CD4-positive, alpha-beta T cell treated with Interleukin-1 beta for 1 hour (primary cell): ENCODE measurements around the gene SLC25A20.

ENCODE experiments used
- DNase-seq, 2 donors: peaks; one replicate each; pipeline ENCODE4 v3.0.0-alpha.2; 2020 to 2022

SLC25A20 gene

GRCh38 chr3:48897460-48898376 lies 964 bp downstream of the SLC25A20 start:
- no peak for DNase-seq

DNA sequence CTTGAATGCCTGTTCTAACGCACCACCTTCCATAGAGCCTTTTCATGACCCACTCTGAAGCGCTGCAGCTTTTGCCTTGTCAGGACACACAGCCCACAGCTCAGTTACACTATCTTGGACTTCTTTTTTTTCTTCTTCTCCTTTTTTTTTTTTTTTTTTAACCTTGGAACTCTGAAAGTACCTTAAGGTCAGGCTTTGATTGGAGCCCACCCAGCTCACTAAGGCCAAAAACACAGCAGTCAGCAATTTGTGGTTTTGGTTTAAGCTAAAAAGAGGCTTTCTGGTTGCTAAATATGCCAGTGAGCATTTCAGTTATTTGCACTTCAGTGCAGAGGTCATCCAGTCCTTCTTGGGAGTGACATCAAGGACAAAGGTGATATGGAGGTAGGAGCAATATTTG lies 1.7 kb downstream of the SLC25A20 start:
- no peak for DNase-seq

DNA sequence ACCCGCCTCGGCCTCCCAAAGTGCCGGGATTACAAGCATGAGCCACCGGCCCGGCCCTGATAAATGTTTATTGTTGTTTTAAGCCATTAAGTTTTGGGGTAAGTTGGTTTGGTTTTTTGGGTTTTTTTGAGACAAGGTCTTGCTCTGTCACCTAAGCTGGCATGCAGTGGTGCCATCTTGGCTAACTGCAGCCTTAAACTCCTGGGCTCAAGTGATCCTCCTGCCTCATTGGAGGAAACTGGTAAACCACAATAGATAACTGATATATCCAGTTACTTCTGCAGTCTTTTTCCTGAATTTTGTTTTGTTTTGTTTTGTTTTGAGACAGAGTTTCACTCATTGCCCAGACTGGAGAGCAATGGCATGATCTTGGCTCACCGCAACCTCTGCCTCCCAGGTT lies 4.2 kb downstream of the SLC25A20 start:
- no peak for DNase-seq

- no peak for DNase-seq
Observed at GRCh38 chr3:48891606-48892005, 7.1 kb downstream of the SLC25A20 start.

GRCh38 chr3:48885753-48886152 lies 12.9 kb downstream of the SLC25A20 start:
- no peak for DNase-seq

DNA sequence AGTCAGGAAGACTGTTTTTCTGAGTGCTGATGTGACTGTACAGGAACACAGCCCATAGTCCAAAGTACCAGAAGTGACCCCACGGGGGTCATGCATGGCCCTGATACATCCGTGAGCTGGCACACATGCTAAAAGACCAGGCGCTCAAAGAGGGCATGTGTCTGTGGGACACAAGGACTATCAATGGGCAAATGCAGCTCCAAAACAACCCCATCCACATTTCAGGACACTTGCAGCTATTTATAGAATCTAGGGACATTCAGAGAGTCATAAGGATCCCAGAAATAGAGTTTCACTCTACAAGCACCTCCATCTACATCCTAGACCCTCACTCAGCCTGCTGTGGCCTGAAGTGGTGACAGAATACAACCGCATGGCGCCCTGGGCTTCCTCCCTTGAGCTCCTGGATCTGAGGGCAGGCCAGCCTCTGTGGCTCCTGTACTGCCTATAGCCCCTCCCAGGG lies 17.0 kb downstream of the SLC25A20 start:
- DNase-seq, result no peak

DNA sequence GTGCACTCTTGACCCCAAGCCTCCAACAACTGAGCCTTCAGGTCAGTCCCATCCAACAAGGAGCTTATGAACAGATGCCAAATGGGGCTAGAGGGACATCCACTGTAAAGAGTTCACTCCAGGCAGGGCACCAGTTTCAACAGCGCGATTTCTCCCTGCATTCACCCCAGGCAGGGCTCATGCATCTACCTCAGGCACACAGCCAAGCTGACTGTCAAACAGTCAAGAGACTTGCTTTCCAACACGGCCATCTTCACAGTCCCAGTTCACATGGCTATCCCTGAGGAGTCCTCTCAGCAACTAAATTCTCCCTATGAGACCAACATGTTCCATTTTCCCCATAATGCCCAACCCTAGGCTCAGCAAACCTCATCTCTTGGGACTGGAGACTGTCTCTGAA lies 17.7 kb downstream of the SLC25A20 start:
- DNase-seq, result no peak

- DNase-seq, result no peak
Observed at GRCh38 chr3:48879994-48880377, 18.7 kb downstream of the SLC25A20 start.

- no peak for DNase-seq
Observed at GRCh38 chr3:48879307-48879993, 19.2 kb downstream of the SLC25A20 start.

GRCh38 chr3:48877671-48878070 lies 21.0 kb downstream of the SLC25A20 start:
- DNase-seq, result no peak

DNA sequence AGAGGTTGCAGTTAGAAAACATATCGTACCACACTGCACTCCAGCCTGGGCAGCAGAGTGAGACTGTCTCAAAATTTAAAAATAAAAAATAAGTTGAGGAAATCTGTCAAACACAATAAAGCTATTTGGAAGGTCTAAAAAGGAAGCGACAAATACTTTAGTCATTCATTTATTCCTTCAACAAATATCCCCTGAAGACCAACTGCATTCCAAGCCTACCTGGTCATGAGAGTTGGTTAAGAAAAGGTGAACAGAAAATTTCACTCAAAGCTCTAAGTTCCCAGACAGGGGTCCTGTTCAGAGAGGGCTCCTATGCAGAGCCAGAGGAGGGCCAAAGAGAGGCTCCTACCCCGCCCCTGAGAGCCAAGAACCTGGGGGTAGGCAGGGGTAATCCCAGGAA lies 35.6 kb downstream of the SLC25A20 start:
- DNase-seq, result no peak

- no peak for DNase-seq
Observed at GRCh38 chr3:48859206-48859605, 39.5 kb downstream of the SLC25A20 start.

DNA sequence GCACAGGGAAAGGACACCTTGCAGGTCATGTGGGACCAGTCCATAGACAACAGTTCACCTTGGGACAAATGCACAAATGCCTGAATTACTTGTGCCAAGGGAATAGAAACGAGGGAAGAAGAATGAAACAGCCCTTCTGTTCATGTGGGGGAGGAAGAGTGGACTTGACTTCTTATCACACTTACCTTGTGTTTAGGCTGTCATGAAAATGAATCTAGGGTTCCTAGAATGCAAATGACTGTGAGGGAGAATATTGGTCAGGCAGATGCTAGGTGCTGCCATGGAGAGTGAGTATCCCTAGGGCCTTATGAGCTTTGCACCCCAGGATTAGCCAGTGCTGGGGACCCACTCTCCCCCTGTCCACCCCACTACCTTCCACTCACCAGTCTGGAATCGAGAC lies 40.0 kb downstream of the SLC25A20 start:
- DNase-seq, result no peak

- no peak for DNase-seq
Observed at GRCh38 chr3:48857641-48858040, 41.0 kb downstream of the SLC25A20 start.

GRCh38 chr3:48856469-48856868 lies 42.2 kb downstream of the SLC25A20 start:
- DNase-seq, result no peak

GRCh38 chr3:48855681-48856447 lies 42.8 kb downstream of the SLC25A20 start:
- no peak for DNase-seq

DNA sequence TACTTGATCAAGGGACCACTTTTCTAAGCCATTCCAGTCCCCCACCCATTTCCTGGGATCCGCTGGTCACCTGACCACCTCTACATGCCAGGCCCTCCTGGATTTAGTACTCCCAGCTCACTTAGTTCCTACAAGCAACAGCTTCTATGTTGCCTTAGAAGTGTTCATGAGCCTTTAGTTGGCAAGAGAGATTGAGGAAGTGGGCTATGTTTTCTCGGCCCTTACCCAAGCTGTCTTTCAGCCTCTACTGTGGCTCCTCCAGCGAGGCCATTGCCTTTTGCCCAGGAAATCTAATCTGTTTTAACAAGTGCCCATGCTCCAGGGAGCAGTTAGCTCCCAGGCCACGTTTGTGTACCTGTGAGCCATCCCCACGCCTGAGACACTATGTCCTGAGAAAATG lies 46.5 kb downstream of the SLC25A20 start:
- DNase-seq, result no peak

DNA sequence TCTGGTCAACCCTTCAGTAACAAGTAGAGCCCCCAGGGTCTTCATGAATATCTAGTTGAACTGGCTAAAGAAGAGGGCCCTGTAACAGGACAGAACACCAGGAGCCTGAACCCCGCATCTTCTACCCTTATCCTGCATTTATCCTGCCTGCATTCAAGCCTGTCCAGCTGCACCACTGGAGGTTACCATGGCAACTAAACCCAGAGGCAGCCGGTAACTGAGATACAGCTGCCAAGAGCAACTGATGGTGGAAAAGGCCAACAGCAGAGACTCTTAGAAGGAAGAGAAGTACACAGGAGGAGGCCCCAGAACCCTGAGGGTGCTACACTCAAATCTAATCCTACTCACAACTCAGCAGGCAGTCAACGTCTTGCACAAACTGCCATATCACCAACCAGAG lies 47.3 kb downstream of the SLC25A20 start:
- no peak for DNase-seq

GRCh38 chr3:48848816-48849515 lies 49.7 kb downstream of the SLC25A20 start:
- no peak for DNase-seq

DNA sequence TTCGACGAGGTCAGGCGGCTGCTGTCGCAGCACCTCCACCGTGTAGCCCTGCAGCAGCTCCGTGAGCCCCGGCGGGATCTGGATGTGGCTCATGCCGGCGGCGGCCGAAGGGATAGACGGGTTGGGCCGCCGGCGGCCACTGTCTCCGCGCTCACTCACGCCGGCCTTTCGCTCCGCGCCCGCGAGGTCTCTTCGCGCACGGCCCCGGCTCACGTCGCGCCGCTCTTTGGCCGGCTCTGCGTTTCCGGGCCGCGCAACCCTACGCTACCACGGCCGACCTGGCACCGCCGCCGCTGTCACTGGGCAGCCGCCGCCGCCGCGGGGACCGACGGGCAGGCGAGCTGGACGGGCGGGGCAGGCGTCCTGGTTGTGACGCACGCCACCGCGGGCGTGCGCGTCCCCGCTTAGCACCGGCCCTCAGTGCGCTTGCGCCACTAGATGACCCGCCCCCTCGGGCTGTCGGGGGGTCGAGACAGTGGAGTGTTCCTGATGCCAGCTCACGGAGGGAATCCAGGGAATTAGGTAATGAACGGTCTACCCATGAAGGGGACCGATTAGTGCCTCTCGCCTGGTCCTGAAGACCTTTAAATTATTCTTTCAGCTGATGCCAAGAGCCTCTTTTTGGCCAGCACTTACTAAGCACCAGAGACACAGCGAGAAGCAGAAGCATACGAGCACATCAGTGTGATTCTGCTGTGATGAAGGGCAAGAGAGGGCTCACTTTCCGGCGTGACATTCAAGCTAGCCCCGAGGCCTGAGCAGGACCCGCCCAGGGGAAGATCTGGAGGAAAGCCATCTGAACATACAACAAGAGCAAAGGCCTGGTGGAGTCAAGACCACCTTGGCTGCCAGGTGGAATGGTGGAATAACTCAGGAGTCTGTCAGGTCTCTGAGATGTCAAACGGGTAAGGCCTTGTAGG lies 50.9 kb downstream of the SLC25A20 start, which contains the start of gene PRKAR2A:
TSS of gene PRKAR2A (minus strand) at position 371 of the 920 bp plus-strand sequence. CDS start at position 93, 278 bp downstream.
- peak; percentile 88 to 89 for DNase-seq

DNA sequence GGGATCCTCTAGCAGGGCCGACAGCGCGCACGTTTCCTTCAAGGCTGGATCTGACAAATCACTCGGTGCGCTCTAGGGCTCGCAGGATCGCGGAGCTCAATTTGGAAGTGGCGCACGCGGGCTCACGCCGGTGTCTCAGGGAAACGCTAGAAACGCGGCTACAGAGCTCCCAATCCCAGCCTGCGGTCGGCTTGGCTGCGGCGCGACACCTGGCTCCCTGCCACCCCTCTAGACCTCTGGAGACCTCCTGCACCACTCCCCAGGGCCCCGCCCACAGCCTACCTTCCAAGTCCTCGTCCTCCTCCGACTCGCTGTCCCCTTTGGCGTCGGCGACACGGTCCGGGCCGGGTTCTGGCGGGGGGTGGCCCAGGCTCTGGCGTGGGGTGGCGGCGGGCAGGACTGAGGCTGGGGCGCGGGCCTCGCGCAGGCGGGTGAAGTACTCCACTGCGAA lies 51.6 kb downstream of the SLC25A20 start:
- peak; percentile 38 to 40 for DNase-seq
